Keratinocyte (primary cell): ENCODE data around the gene GPR183. TPM values are rescaled to one million over a fixed set of nuclear protein-coding genes. Genes with fewer than 3 reads are reported as not detected.

Experiments
- DNase-seq: peaks from one replicate; pipeline ENCODE4 v3.0.0-alpha.2; 2011; ENCODE audit warnings: low read depth, missing footprints, low spot score
- FAIRE-seq: peaks from 2 replicates; lab custom pipeline; 2011; peaks lifted over from hg19 to GRCh38; lab: Jason Lieb, UNC
- H2AFZ ChIP-seq: 2 replicates; pipeline ENCODE4 v1.6.0; 2012; ENCODE audit warnings: low read length, control low read depth, inconsistent platforms; ENCODE audit not compliant: control insufficient read depth
- H3K27ac ChIP-seq: 2 replicates; pipeline ENCODE4 v1.5.1; 2011; ENCODE audit warnings: low read length; ENCODE audit not compliant: control insufficient read depth, insufficient read depth
- H3K27me3 ChIP-seq: 3 replicates; pipeline ENCODE4 v1.6.0; 2011; ENCODE audit warnings: low read length; ENCODE audit not compliant: control insufficient read depth, insufficient read depth; ENCODE audit errors: extremely low read depth
- H3K36me3 ChIP-seq, 2 experiments: 2 replicates in 1 of 2; 3 replicates in 1 of 2; pipeline ENCODE4 v1.5.1; 2011; ENCODE audit warnings: low read length in 2 of 2, mild to moderate bottlenecking in 1 of 2; ENCODE audit not compliant: control insufficient read depth in 2 of 2, insufficient read depth in 2 of 2; ENCODE audit errors: extremely low read depth in 1 of 2
- H3K4me1 ChIP-seq: 3 replicates; pipeline ENCODE4 v1.5.1; 2011; ENCODE audit warnings: low read length; ENCODE audit not compliant: control insufficient read depth, insufficient read depth; ENCODE audit errors: extremely low read depth
- H3K4me2 ChIP-seq: 3 replicates; pipeline ENCODE4 v1.6.0; 2011; ENCODE audit warnings: low read depth, low read length; ENCODE audit not compliant: control insufficient read depth, insufficient read depth; ENCODE audit errors: extremely low read depth
- H3K4me3 ChIP-seq, 3 experiments: fragments of 200-600 bp in 1 of 3; sonication (generic) in 1 of 3; 2 replicates in 2 of 3; 3 replicates in 1 of 3; pipeline ENCODE4 v1.5.1; 2011 to 2016; ENCODE audit warnings: low read length in 3 of 3, mild to moderate bottlenecking in 3 of 3, control low read depth in 2 of 3, inconsistent platforms in 1 of 3, low read depth in 1 of 3, mixed read lengths in 1 of 3, mixed run types in 1 of 3, moderate library complexity in 1 of 3; ENCODE audit not compliant: control insufficient read depth in 2 of 3, insufficient read depth in 2 of 3; ENCODE audit errors: extremely low read depth in 1 of 3
- H3K79me2 ChIP-seq: 2 replicates; pipeline ENCODE4 v1.6.0; 2012; ENCODE audit warnings: low read length; ENCODE audit not compliant: control insufficient read depth, insufficient read depth
- H3K9ac ChIP-seq: 3 replicates; pipeline ENCODE4 v1.6.0; 2011; ENCODE audit warnings: low read length; ENCODE audit not compliant: control insufficient read depth, insufficient read depth; ENCODE audit errors: extremely low read depth
- H3K9me1 ChIP-seq: 3 replicates; pipeline ENCODE4 v1.6.0; 2011; ENCODE audit warnings: low read length; ENCODE audit not compliant: control insufficient read depth, insufficient read depth; ENCODE audit errors: extremely low read depth
- H3K9me3 ChIP-seq: 2 replicates; pipeline ENCODE4 v1.5.1; 2012; ENCODE audit warnings: low read depth, low read length; ENCODE audit not compliant: control insufficient read depth
- H4K20me1 ChIP-seq: 3 replicates; pipeline ENCODE4 v1.6.0; 2011; ENCODE audit warnings: low read length; ENCODE audit not compliant: control insufficient read depth, insufficient read depth; ENCODE audit errors: extremely low read depth
- EZH2 ChIP-seq: IDR thresholded peaks from one replicate; pipeline ENCODE4 v1.6.1; 2012; ENCODE audit warnings: inconsistent platforms, mild to moderate bottlenecking, low read length, moderate library complexity
- dilution Hi-C: fragments of 300-500 bp; cut with MboI; formaldehyde crosslinking; loops from one replicate; pipeline ENCODE4 v1.7.0; 2020; ENCODE audit warnings: low sequenced_read_pairs; ENCODE audit not compliant: extremely low pct_ligation_motif_present
- polyA plus RNA-seq, 5 experiments: library from polyadenylated mRNA; depleted of rRNA in 3 of 5; stranded (reverse) in 3 of 5; stranded (forward) in 1 of 5; unstranded in 1 of 5; fragments of >200 nt; gene quantifications; 1 replicate in 1 of 5; 2 replicates in 3 of 5; 3 replicates in 1 of 5; pipeline versions ENCODE4 v1.2.1 to v1.2.3, GENCODE V29; 2011 to 2012; ENCODE audit warnings: missing spikeins in 2 of 5, low read depth in 1 of 5, low replicate concordance in 1 of 5
- TF ChIP-seq, protein P1 (sequence below), 3 experiments: IDR thresholded peaks in 1 of 3; conservative IDR thresholded peaks in 1 of 3; optimal IDR thresholded peaks in 1 of 3; 2 replicates in 2 of 3; 3 replicates in 1 of 3; pipeline versions ENCODE3 to v1.5.1; 2011; ENCODE audit warnings: low read length in 3 of 3, mild to moderate bottlenecking in 3 of 3, moderate library complexity in 2 of 3, control low read depth in 1 of 3, inconsistent platforms in 1 of 3; ENCODE audit not compliant: insufficient read depth in 2 of 3; ENCODE audit errors: extremely low read depth in 1 of 3

Gene GPR183
- polyA plus RNA-seq, 1 donor (not counting 4 experiments of a cell fraction or from before 2014, with no cell fraction given), result not detected

DNA sequence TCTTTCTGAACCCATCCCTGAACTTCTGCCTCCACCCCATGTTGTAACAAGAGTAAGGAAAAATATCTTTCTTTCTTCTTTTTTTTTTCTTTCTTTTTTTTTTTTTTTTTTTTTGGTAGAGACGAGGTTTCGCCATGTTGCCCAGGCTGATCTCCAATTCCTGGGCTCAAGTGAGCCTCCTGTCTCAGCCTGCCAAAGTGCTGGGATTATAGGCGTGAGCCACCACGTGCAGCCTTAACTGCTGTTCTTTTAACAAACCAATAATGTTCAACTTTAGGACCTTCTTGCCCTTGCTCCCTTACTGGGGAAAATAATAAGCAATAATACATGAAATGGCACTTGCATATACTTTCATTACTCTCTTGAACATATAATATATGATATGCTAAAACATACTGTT is 19.6 kb downstream of the GPR183 start:
- peaks cover 13% of the 10 kb centered on the region for H3K4me1 ChIP-seq
- no peaks in the 10 kb centered on the region for H3K9me1 ChIP-seq
- FAIRE-seq (no peak), DNase-seq (no peak)
- H3K9ac ChIP-seq, result no peak overlapping the region
- H2AFZ ChIP-seq, result no peak overlapping the region
- H3K9me3 ChIP-seq, result no peaks in the 10 kb centered on the region
- no peak overlapping the region for H3K4me2 ChIP-seq
- dilution Hi-C loops, result no loop called here
- H3K27ac ChIP-seq, result no peak overlapping the region
- H4K20me1 ChIP-seq, result peaks cover 3% of the 10 kb centered on the region
- no peaks in the 10 kb centered on the region for H3K79me2 ChIP-seq
- no peak overlapping the region for H3K4me3 ChIP-seq
- H3K36me3 ChIP-seq, result peaks cover 0 to 2% of the 10 kb centered on the region in 2 experiments
- no peaks in the 10 kb centered on the region for H3K27me3 ChIP-seq
- TF ChIP-seq, protein P1, sequence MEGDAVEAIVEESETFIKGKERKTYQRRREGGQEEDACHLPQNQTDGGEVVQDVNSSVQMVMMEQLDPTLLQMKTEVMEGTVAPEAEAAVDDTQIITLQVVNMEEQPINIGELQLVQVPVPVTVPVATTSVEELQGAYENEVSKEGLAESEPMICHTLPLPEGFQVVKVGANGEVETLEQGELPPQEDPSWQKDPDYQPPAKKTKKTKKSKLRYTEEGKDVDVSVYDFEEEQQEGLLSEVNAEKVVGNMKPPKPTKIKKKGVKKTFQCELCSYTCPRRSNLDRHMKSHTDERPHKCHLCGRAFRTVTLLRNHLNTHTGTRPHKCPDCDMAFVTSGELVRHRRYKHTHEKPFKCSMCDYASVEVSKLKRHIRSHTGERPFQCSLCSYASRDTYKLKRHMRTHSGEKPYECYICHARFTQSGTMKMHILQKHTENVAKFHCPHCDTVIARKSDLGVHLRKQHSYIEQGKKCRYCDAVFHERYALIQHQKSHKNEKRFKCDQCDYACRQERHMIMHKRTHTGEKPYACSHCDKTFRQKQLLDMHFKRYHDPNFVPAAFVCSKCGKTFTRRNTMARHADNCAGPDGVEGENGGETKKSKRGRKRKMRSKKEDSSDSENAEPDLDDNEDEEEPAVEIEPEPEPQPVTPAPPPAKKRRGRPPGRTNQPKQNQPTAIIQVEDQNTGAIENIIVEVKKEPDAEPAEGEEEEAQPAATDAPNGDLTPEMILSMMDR (optimal IDR thresholded peaks at IDR 0.05 in 1 of 3, IDR thresholded peaks at IDR 0.05 in 1 of 3, conservative IDR thresholded peaks at IDR 0.05 in 1 of 3; ENCODE audit: extremely low read depth in 1 of 3, insufficient read depth in 2 of 3, low read length in 3 of 3), result no peak
- no peak for TF ChIP-seq EZH2

DNA sequence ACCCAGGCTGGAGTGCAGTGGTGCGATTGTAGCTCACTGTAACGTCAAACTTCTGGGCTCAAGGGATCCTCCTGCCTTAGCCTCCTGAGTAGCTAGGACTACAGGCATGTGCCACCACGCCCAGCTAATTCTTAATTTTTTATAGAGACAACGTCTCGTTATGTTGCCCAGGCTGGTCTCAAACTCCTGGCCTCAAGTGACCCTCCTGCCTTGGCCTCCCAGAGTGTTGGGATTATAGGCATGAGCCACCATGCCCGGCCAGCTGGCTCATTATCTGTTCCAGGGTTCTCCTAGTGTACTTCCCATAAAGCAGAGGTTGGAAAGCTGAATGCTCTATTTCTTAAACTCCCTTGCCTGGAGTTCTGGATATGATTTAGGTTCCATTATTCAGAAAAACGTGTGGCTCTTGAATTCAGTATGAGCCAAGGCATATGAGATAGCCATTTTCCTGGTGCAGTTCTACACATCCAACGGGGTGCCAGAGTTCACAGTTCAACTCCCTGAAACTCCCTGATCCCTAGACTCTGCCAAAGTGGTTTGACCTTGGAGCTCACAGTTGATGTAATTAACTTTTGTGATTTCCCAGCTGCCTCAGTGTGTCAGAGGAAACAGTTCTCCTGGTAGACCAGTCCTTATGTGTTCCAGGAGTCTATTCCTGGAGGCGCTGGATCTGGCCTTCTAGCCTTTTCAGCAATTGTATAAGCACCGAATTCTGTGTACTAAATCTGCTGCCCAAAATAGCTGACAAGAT is 21.6 kb downstream of the GPR183 start:
- DNase-seq (no peak), FAIRE-seq (no peak)
- Histone ChIP-seq H3K9me1 (no peaks in the 10 kb centered on the region), H3K4me1 (peaks cover 13% of the 10 kb centered on the region), H3K9me3 (no peaks in the 10 kb centered on the region), H3K4me2 (no peak overlapping the region), H3K36me3 (peaks cover 0 to 5% of the 10 kb centered on the region in 2 experiments), H3K27ac (no peak overlapping the region), H3K27me3 (no peaks in the 10 kb centered on the region), H2AFZ (no peak overlapping the region), H4K20me1 (peaks cover 3% of the 10 kb centered on the region), H3K4me3 (no peak overlapping the region), H3K79me2 (no peaks in the 10 kb centered on the region), H3K9ac (no peak overlapping the region)
- dilution Hi-C loops, result no loop called here
- TF ChIP-seq, protein P1 (optimal IDR thresholded peaks at IDR 0.05 in 1 of 3, IDR thresholded peaks at IDR 0.05 in 1 of 3, conservative IDR thresholded peaks at IDR 0.05 in 1 of 3; ENCODE audit: extremely low read depth in 1 of 3, insufficient read depth in 2 of 3, low read length in 3 of 3), result no peak
- TF ChIP-seq EZH2, result no peak
